WI38 (cell line): ENCODE measurements around the gene DCTN2.
A peak's percentile ranks its signal among the peaks of the same experiment; 100 is the strongest.

Experiments used
- H3K4me3 ChIP-seq: 2 replicates; pipeline ENCODE4 v1.5.1; 2011; ENCODE audit warnings: low read depth, mild to moderate bottlenecking, control low read depth, low read length
- TF ChIP-seq, protein P1 (sequence below): IDR thresholded peaks from 2 replicates; pipeline ENCODE4 v1.5.1; 2012; ENCODE audit warnings: low read depth, mild to moderate bottlenecking, control low read depth, low read length

DCTN2 gene

DNA sequence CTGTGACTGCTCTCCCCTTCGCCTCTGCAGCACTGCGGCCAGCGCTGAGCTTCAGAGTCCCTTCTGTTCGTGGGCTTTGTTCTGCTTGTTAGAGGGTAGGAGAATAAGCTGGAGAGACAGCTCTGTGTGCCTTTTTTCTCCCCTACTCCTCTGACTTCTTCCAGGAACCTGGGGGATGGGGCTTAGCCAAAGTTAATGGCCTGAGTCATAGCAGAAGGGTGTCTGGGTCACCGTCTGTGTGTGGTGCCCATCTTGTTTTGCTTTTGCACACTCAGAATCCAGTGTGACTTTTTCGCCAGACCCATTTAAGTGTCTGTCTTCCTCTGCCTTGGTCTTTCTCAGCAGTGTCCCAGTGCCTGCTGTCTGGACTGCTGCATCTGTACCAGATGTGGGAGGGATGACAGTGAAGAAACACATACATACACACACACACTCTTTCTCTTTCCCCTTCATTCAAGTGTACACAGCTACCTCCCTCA lies 5.9 kb upstream of the DCTN2 start:
- no peak overlapping the region for H3K4me3 ChIP-seq
- TF ChIP-seq, protein P1, sequence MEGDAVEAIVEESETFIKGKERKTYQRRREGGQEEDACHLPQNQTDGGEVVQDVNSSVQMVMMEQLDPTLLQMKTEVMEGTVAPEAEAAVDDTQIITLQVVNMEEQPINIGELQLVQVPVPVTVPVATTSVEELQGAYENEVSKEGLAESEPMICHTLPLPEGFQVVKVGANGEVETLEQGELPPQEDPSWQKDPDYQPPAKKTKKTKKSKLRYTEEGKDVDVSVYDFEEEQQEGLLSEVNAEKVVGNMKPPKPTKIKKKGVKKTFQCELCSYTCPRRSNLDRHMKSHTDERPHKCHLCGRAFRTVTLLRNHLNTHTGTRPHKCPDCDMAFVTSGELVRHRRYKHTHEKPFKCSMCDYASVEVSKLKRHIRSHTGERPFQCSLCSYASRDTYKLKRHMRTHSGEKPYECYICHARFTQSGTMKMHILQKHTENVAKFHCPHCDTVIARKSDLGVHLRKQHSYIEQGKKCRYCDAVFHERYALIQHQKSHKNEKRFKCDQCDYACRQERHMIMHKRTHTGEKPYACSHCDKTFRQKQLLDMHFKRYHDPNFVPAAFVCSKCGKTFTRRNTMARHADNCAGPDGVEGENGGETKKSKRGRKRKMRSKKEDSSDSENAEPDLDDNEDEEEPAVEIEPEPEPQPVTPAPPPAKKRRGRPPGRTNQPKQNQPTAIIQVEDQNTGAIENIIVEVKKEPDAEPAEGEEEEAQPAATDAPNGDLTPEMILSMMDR = no peak

DNA sequence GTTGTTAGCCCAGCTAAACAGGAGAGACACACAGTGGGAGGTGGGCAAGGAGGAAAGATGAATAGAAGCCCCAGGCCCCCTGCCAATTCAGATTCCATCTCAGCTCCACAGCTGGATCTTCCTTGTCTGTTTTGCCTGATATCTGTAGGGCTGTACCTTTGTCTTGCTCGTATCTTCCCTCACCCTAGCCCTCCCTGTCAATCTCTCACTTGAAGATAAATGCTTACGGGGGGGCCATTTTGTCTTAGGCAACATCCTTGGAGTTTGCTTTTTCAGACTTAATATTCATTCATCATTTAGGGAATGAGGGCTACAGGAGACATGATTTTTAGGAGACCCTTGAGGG lies 5.3 kb upstream of the DCTN2 start:
- H3K4me3 ChIP-seq = no peak overlapping the region
- TF ChIP-seq, protein P1 = no peak

- TF ChIP-seq, protein P1 = no peak
- H3K4me3 ChIP-seq = no peak overlapping the region
Measured at GRCh38 chr12:57551637-57552305, 4.8 kb upstream of the DCTN2 start.

GRCh38 chr12:57550641-57551549 lies 3.9 kb upstream of the DCTN2 start:
- H3K4me3 ChIP-seq = peak overlapping the region; percentile 50
- TF ChIP-seq, protein P1 = no peak

GRCh38 chr12:57549909-57550640 lies 3.1 kb upstream of the DCTN2 start, which contains the start of gene KIF5A:
Gene KIF5A, plus strand, starts transcription at chr12:57550044. Its CDS starts 228 bp downstream, at chr12:57550272.
- H3K4me3 ChIP-seq = peak within 1 kb of the TSS; percentile 50
- TF ChIP-seq, protein P1 = no peak

DNA sequence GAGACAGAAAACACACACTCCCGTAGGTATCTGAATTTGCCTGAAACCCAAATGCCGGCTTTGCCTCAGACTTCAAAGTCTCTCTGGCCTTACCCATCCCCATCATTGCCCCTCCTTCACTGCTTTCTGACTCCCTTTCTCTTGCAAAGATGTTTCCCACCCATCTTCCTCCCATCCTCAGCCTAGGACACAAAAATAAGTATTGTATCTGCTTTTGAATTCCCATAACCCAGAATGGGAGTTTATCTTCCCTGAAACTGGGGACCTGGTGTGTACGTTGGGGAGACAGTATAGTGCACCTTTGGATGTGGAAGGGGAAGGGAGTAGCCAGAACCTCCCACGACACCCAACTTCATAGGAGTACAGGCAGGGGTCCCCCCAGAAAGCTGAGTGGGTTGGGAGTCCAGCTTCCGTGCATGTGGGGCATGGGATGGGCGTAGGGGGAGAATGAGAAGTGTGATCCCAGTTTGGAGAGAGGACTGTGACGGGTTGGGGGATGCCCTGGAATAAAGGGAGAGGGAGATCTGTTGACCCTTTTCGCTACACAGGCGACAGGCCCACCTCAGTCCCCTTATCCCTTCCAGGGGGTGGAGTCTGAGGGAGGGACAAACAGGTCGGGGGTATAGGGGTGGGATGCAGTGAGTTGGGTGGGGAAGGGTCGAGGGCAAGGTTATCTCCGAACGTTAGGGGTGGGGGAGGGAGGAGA lies 2.4 kb upstream of the DCTN2 start:
- peak overlapping the region; percentile 50 for H3K4me3 ChIP-seq
- TF ChIP-seq, protein P1 = no peak
